Ureter (tissue), 1 donor: ENCODE data around the gene C16orf95. TPM values are rescaled to one million over a fixed set of nuclear protein-coding genes. Genes with fewer than 3 reads are reported as not detected.

Experiments
- total RNA-seq: library from RNA; stranded (reverse); gene quantifications from one replicate; pipeline ENCODE4 v1.2.4, GENCODE V29; 2023
- donor health status: DM: yes; HTN: yes; CAD: no.

C16orf95 gene
- total RNA-seq, 1 donor from 2014 or later: 4.2 TPM

Other genes starting within 250 kb of the C16orf95 start
- 52.1 TPM for gene FBXO31, start 66.4 kb upstream of the C16orf95 start, total RNA-seq
- gene MAP1LC3B, start 74.9 kb upstream of the C16orf95 start, total RNA-seq: 38.3 TPM
- gene ZCCHC14, start 175.6 kb upstream of the C16orf95 start, total RNA-seq: 27.2 TPM